Dermis blood vessel endothelial cell (primary cell): ENCODE data around the gene C13orf46. TPM values are rescaled to one million over a fixed set of nuclear protein-coding genes. Genes with fewer than 3 reads are reported as not detected.
A peak's percentile ranks its signal among the peaks of the same experiment; 100 is the strongest.

Source experiments
- DNase-seq: peaks from one replicate; pipeline ENCODE4 v3.0.0; 2010
- total RNA-seq: library from RNA; depleted of rRNA; stranded (reverse); fragments of >200 nt; gene quantifications from 2 replicates; pipeline ENCODE4 v1.2.3, GENCODE V29; 2014

C13orf46 gene
- total RNA-seq, 1 donor from 2014 or later, result 0.17 TPM

DNA sequence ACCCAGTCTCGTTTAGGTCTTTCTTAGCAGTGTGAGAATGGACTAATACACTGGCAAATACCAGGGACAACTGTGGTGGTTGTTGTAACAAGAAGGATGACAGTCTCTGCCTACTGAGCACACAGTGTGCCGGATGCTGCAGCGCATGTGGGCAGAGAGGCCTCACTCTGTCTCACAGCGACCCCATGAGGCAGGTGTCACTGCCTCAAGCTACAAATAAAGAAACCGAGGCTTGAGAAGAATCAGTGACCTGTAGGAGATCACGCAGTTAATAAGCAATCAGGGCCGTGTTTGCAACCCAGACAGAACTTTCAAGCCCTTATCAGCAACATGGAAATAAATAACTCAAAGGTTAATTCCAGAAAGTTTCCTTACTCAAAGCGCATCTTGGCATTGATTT is 69.5 kb downstream of the C13orf46 start:
- peak; percentile 80 for DNase-seq

DNA sequence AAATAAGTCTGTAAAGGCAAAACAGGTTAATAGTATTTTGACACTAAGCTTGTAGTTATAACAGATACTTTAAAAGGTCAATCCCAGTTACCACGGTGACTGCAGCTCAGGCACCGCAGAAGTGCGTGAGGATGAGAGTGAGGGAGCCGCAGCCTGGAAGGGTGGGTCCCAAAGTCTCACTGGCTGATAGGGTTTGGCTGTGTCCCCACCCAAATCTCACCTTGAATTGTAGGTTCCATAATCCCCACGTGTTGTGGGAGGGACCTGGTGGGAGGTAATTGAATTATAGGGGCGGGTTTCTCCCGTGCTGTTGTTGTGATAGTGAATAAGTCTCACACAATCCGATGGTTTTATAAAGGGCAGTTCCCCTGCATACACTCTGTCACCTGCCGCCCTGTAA is 70.0 kb downstream of the C13orf46 start:
- DNase-seq, result no peak

Other genes starting within 250 kb of the C13orf46 start
- 45.1 and 72.3 TPM in 2 replicates for gene TMEM255B, start 214.8 kb downstream of the C13orf46 start, total RNA-seq
- gene GAS6, start 110.0 kb downstream of the C13orf46 start, total RNA-seq, result 147 and 174 TPM in 2 replicates
- 35.4 and 51.4 TPM in 2 replicates for gene RASA3, start 158.5 kb upstream of the C13orf46 start, total RNA-seq
- gene CFAP97D2, start 205.2 kb upstream of the C13orf46 start, total RNA-seq, result not detected in 2 replicates